Smooth muscle cell (in vitro differentiated cells): ENCODE data around the gene VEZF1. TPM values are rescaled to one million over a fixed set of nuclear protein-coding genes. Genes with fewer than 3 reads are reported as not detected.

Experiments used
- DNase-seq: peaks from one replicate; lab custom pipeline; 2025; ENCODE audit not compliant: unreplicated experiment; lab: John Stamatoyannopoulos, UW
- H2AFZ ChIP-seq: fragments of 200-600 bp; sonication (generic); 2 replicates; pipeline ENCODE4 v1.6.0; 2016; ENCODE audit warnings: antibody characterized with exemption, low read depth, mild to moderate bottlenecking
- H3F3A ChIP-seq: fragments of 200-600 bp; sonication (generic); 2 replicates; pipeline ENCODE4 v1.6.0; 2017; ENCODE audit warnings: antibody characterized with exemption, low read depth
- H3K27ac ChIP-seq: fragments of 200-600 bp; sonication (generic); 2 replicates; pipeline ENCODE4 v1.5.1; 2016; ENCODE audit warnings: low read depth, mild to moderate bottlenecking
- H3K27me3 ChIP-seq: fragments of 200-600 bp; sonication (generic); 2 replicates; pipeline ENCODE4 v1.6.1; 2016; ENCODE audit warnings: low read depth, mild to moderate bottlenecking
- H3K36me3 ChIP-seq: fragments of 200-600 bp; sonication (generic); 2 replicates; pipeline ENCODE4 v1.5.1; 2016; ENCODE audit warnings: low read depth
- H3K4me1 ChIP-seq: fragments of 200-600 bp; sonication (generic); 2 replicates; pipeline ENCODE4 v1.5.1; 2016; ENCODE audit warnings: low read depth
- H3K4me2 ChIP-seq: fragments of 200-600 bp; sonication (generic); 2 replicates; pipeline ENCODE4 v1.6.0; 2016; ENCODE audit warnings: mild to moderate bottlenecking
- H3K4me3 ChIP-seq: fragments of 200-600 bp; sonication (generic); 2 replicates; pipeline ENCODE4 v1.5.1; 2016; ENCODE audit warnings: mild to moderate bottlenecking
- H3K79me2 ChIP-seq: fragments of 200-600 bp; sonication (generic); 2 replicates; pipeline ENCODE4 v1.6.0; 2016; ENCODE audit warnings: low read depth, mild to moderate bottlenecking
- H3K9ac ChIP-seq: fragments of 200-600 bp; sonication (generic); 2 replicates; pipeline ENCODE4 v1.6.0; 2016; ENCODE audit warnings: low read depth
- H3K9me3 ChIP-seq: fragments of 200-600 bp; sonication (generic); replicated peaks from 2 replicates; pipeline ENCODE4 v1.5.1; 2016; ENCODE audit warnings: low read depth
- H4K20me1 ChIP-seq: fragments of 200-600 bp; sonication (generic); 2 replicates; pipeline ENCODE4 v1.6.0; 2016; ENCODE audit warnings: low read depth
- CTCF ChIP-seq: fragments of 200-600 bp; sonication (generic); IDR thresholded peaks from 2 replicates; pipeline ENCODE4 v1.5.1; 2017; ENCODE audit warnings: borderline replicate concordance, mild to moderate bottlenecking, antibody characterized with exemption; ENCODE audit not compliant: insufficient read depth, poor library complexity, severe bottlenecking
- WGBS: methylation state at CpG from one replicate; pipeline ENCODE4 v1.1.7; 2016; ENCODE audit warnings: low lambda C conversion rate; 5-methylcytosine and 5-hydroxymethylcytosine counted together
- polyA plus RNA-seq: library from polyadenylated mRNA; unstranded; fragments of >200 nt; fragmentation: Nextera tagmentation; extraction: Ambion mirVana; gene quantifications from 2 replicates; pipeline ENCODE4 v1.2.1, GENCODE V29; 2016
- total RNA-seq: library from RNA; depleted of rRNA; stranded (reverse); fragments of >200 nt; gene quantifications from 2 replicates; pipeline ENCODE4 v1.2.3, GENCODE V29; 2014

The VEZF1 gene
- total and polyA plus RNA-seq, 2 experiments from 2014 or later, result 25.3 to 61.8 TPM

DNA sequence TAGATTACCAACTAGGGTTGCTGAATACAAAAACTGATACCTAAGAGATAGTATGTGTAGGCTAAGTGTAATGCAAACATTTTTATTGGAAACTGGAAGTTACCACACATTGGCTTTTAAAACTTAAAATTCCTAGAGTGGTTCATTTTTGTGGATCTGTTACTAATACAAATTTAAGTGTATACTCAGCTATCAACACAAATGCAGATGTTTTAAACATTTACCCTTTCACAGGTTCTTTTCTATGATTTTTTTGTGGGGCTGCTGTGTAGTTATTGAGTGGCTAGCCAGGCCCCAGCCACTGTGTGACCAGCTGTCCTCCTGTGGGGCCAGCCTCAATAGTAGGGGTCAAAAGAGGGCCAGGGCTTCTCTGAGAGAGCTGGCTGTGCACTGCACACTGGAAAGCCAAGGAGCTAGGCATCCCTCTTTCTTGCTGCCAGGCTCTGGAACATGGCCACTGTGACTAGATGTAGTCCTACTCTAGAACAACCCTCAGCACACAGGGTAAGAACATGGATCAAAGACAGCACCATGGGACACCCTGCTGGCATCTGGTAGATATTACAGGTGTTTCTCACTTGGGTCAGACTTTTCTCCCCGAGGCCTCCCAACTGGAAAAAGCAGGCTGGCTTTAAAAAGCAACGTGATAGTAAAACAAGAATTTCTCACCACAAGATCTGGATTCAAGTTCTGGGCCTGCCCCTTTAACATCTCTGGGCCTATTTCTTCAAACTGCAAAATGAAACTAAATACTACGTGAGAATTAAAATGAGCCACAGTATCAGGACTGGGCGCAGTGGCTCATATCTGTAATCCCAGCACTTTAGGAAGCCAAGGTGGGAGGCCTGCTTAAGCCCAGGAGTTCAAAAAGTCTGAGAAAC lies 7.3 kb upstream of the VEZF1 start:
- H4K20me1 ChIP-seq, result peaks cover 13% of the 10 kb centered on the region
- DNase-seq, result no peak
- TF ChIP-seq CTCF, result peak; percentile 58
- H3F3A ChIP-seq, result peaks cover 25% of the 10 kb centered on the region
- no peaks in the 10 kb centered on the region for H3K9me3 ChIP-seq
- H3K4me1 ChIP-seq, result peaks cover 13% of the 10 kb centered on the region
- H3K4me2 ChIP-seq, result no peak overlapping the region
- H3K9ac ChIP-seq, result no peak overlapping the region
- no peak overlapping the region for H3K4me3 ChIP-seq
- no peak overlapping the region for H3K27ac ChIP-seq
- peaks cover 4% of the 10 kb centered on the region for H3K79me2 ChIP-seq
- no peaks in the 10 kb centered on the region for H3K36me3 ChIP-seq
- no peaks in the 10 kb centered on the region for H3K27me3 ChIP-seq
- no peak overlapping the region for H2AFZ ChIP-seq
- WGBS, result 48% methylated on average over 4 of the region's 4 CpGs

GRCh38 chr17:57994436-57994835 lies 6.4 kb upstream of the VEZF1 start:
- H3K27ac ChIP-seq, result no peak overlapping the region
- H3K36me3 ChIP-seq, result no peaks in the 10 kb centered on the region
- no peak for TF ChIP-seq CTCF
- H3K4me2 ChIP-seq, result no peak overlapping the region
- H3K4me1 ChIP-seq, result peaks cover 13% of the 10 kb centered on the region
- peaks cover 5% of the 10 kb centered on the region for H4K20me1 ChIP-seq
- H3K4me3 ChIP-seq, result no peak overlapping the region
- no peaks in the 10 kb centered on the region for H3K9me3 ChIP-seq
- no peaks in the 10 kb centered on the region for H3K27me3 ChIP-seq
- 57% methylated on average over 2 of the region's 2 CpGs for WGBS
- H3K9ac ChIP-seq, result no peak overlapping the region
- peaks cover 4% of the 10 kb centered on the region for H3K79me2 ChIP-seq
- H3F3A ChIP-seq, result peaks cover 33% of the 10 kb centered on the region
- no peak for DNase-seq
- H2AFZ ChIP-seq, result no peak overlapping the region

- WGBS, result 75% methylated on average over 3 of the region's 3 CpGs
- Histone ChIP-seq H3K36me3 (no peaks in the 10 kb centered on the region), H2AFZ (no peak overlapping the region), H3K4me2 (no peak overlapping the region), H3K9ac (no peak overlapping the region), H3K4me3 (no peak overlapping the region), H3K27me3 (no peaks in the 10 kb centered on the region), H3K4me1 (peaks cover 17% of the 10 kb centered on the region), H3K9me3 (no peaks in the 10 kb centered on the region), H4K20me1 (no peaks in the 10 kb centered on the region), H3F3A (peaks cover 33% of the 10 kb centered on the region), H3K79me2 (peaks cover 4% of the 10 kb centered on the region), H3K27ac (no peak overlapping the region)
- no peak for DNase-seq
- no peak for TF ChIP-seq CTCF
Measured at GRCh38 chr17:57993471-57994365, 5.7 kb upstream of the VEZF1 start.
